HepG2 (cell line): Measurements from ENCODE around the gene SLC36A1. TPM values are rescaled to one million over a fixed set of nuclear protein-coding genes. Genes with fewer than 3 reads are reported as not detected.

Source experiments
- ATAC-seq: fragments of 200-7000 bp; cut with Tn5 transposase; 3 replicates; pipeline ENCODE4 v1.9.1; 2020; ENCODE audit warnings: mild to moderate bottlenecking, moderate library complexity
- BruUV-seq: library from RNA; stranded (reverse); fragments of 400-500 nt; replicated peaks from 2 replicates; lab custom pipeline; 2021; lab: Mats Ljungman, UMichigan
- CTCF ChIA-PET: fragments of 300-600 bp; formaldehyde crosslinking; extraction: SDS; loops from one replicate; lab custom pipeline; 2021; ENCODE audit warnings: low total read pairs, inconsistent platforms, low intra/inter-chr PET ratio; lab: Yijun Ruan, JAX
- POLR2A ChIA-PET: fragments of 350-600 bp; sonication (Branson Sonifier 250); formaldehyde crosslinking; loops from one replicate; lab custom pipeline; 2020; ENCODE audit warnings: antibody characterized with exemption, inconsistent platforms; lab: Yijun Ruan, JAX
- DNase-seq: peaks from one replicate; pipeline ENCODE4 v3.0.0-alpha.2; 2015; ENCODE audit warnings: low spot score
- FAIRE-seq: peaks from 3 replicates; lab custom pipeline; 2011; peaks lifted over from hg19 to GRCh38; lab: Jason Lieb, UNC
- H2AFZ ChIP-seq: one replicate; pipeline ENCODE4 v1.6.1; 2011; ENCODE audit warnings: low read length, inconsistent platforms
- H3K27ac ChIP-seq: fragments of 300-600 bp; 3 replicates; pipeline ENCODE4 v1.8.0; 2011; ENCODE audit warnings: mixed run types, mild to moderate bottlenecking, mixed read lengths, low read length, inconsistent platforms; ENCODE audit not compliant: insufficient read depth; ENCODE audit errors: extremely low read length
- H3K27me3 ChIP-seq, 2 experiments: fragments of 200-600 bp in 1 of 2; 2 replicates in 1 of 2; 3 replicates in 1 of 2; pipeline versions ENCODE4 v1.6.0 to v1.8.0; 2011; ENCODE audit warnings: low read length in 2 of 2, mild to moderate bottlenecking in 2 of 2, moderate library complexity in 2 of 2, inconsistent platforms in 1 of 2; ENCODE audit not compliant: insufficient read depth in 2 of 2, control insufficient read depth in 1 of 2
- H3K36me3 ChIP-seq, 2 experiments: fragments of 200-600 bp in 1 of 2; replicated peaks in 1 of 2; 2 replicates in 1 of 2; 3 replicates in 1 of 2; pipeline versions ENCODE4 v1.5.1 to v1.8.0; 2011; ENCODE audit warnings: low read length in 2 of 2, inconsistent platforms in 1 of 2; ENCODE audit not compliant: insufficient read depth in 2 of 2, control insufficient read depth in 1 of 2
- H3K4me1 ChIP-seq: 2 replicates; pipeline ENCODE4 v1.5.1; 2012; ENCODE audit warnings: low read length, inconsistent platforms; ENCODE audit not compliant: insufficient read depth
- H3K4me2 ChIP-seq: 2 replicates; pipeline ENCODE4 v1.6.0; 2011; ENCODE audit warnings: low read depth, low read length, inconsistent platforms
- H3K4me3 ChIP-seq, 3 experiments: fragments of 200-600 bp in 1 of 3; sonication (generic), shearing (Covaris generic) in 1 of 3; replicated peaks in 1 of 3; 2 replicates each; pipeline ENCODE4 v1.5.1; 2011 to 2016; ENCODE audit warnings: low read length in 3 of 3, inconsistent platforms in 2 of 3, low read depth in 2 of 3, mild to moderate bottlenecking in 2 of 3, control low read depth in 1 of 3, mixed read lengths in 1 of 3; ENCODE audit not compliant: insufficient read depth in 1 of 3
- H3K79me2 ChIP-seq: one replicate; pipeline ENCODE4 v1.6.1; 2011; ENCODE audit warnings: low read length, inconsistent platforms; ENCODE audit not compliant: insufficient read depth
- H3K9ac ChIP-seq: 2 replicates; pipeline ENCODE4 v1.6.0; 2011; ENCODE audit warnings: mild to moderate bottlenecking, low read depth, low read length, inconsistent platforms; ENCODE audit not compliant: insufficient read depth
- H3K9me3 ChIP-seq: 2 replicates; pipeline ENCODE4 v1.5.1; 2012; ENCODE audit warnings: mild to moderate bottlenecking, low read length
- H4K20me1 ChIP-seq: 2 replicates; pipeline ENCODE4 v1.6.0; 2011; ENCODE audit warnings: inconsistent platforms, mild to moderate bottlenecking, low read length, moderate library complexity; ENCODE audit not compliant: insufficient read depth
- HOXA3 ChIP-seq: sonication (generic); formaldehyde crosslinking; IDR thresholded peaks from 2 replicates; pipeline ENCODE4 v1.5.0; 2020; ENCODE audit warnings: missing genetic modification reagents
- SAFB2 ChIP-seq: sonication (generic); formaldehyde crosslinking; IDR thresholded peaks from 2 replicates; pipeline ENCODE4 v1.5.1; 2020; ENCODE audit warnings: missing genetic modification reagents, low read depth, mild to moderate bottlenecking, borderline replicate concordance
- TEAD2 ChIP-seq: sonication (generic); formaldehyde crosslinking; IDR thresholded peaks from 2 replicates; pipeline ENCODE4 v1.9.0; 2021; ENCODE audit warnings: missing genetic modification reagents
- ZNF547 ChIP-seq: sonication (generic); formaldehyde crosslinking; IDR thresholded peaks from 2 replicates; pipeline ENCODE4 v1.5.1; 2020; ENCODE audit warnings: mild to moderate bottlenecking, missing genetic modification reagents
- WGBS: methylation state at CpG from one replicate; pipeline ENCODE4 v1.1.6; 2017; ENCODE audit warnings: low lambda C conversion rate; 5-methylcytosine and 5-hydroxymethylcytosine counted together
- in situ Hi-C: cut with HindIII; loops from 2 replicates; pipeline ENCODE4 v1.10.0; 2017; ENCODE audit warnings: low pct_unique_long_range_greater_than_20kb; ENCODE audit not compliant: extremely low pct_ligation_motif_present
- intact Hi-C: fragments of 100-400 bp; cut with micrococcal nuclease; formaldehyde crosslinking; loops from one replicate; pipeline ENCODE4 v1.10.0; 2022; ENCODE audit not compliant: unreplicated experiment
- polyA plus RNA-seq, 8 experiments: library from polyadenylated mRNA; depleted of rRNA in 3 of 8; stranded (reverse) in 7 of 8; unstranded in 1 of 8; fragments of >200 nt; fragmentation: Illumina TruSeq in 4 of 8; extraction: Trizol in 4 of 8; gene quantifications; 2 replicates each; pipeline versions ENCODE4 v1.2.1 to v1.2.3, GENCODE V29; 2011 to 2016; ENCODE audit warnings: low read depth in 4 of 8, missing spikeins in 1 of 8, mixed read lengths in 1 of 8; ENCODE audit not compliant: insufficient read depth in 1 of 8
- total RNA-seq, 5 experiments: library from RNA; depleted of rRNA; stranded (reverse); fragments of >200 nt; fragmentation: Illumina TruSeq; extraction: Trizol; gene quantifications; 2 replicates each; pipeline ENCODE4 v1.2.3, GENCODE V29; 2016; ENCODE audit warnings: low read depth in 1 of 5
- TF ChIP-seq, protein P1 (sequence below): sonication (generic); formaldehyde crosslinking; IDR thresholded peaks from 2 replicates; pipeline ENCODE4 v1.4.0; 2020; ENCODE audit warnings: missing genetic modification reagents
- TF ChIP-seq, protein P2 (sequence below): sonication (generic); formaldehyde crosslinking; IDR thresholded peaks from 2 replicates; pipeline ENCODE4 v1.8.0; 2022; ENCODE audit warnings: mild to moderate bottlenecking, missing genetic modification reagents, moderate library complexity

SLC36A1 gene
- total and polyA plus RNA-seq, 2 of the 13 experiments (the other 11 are each of a cell fraction or from before 2014, with no cell fraction given), result 8.0 to 8.9 TPM

GRCh38 chr5:151483176-151483575 lies 35.8 kb downstream of the SLC36A1 start (continued):
- TF ChIP-seq, protein P1, sequence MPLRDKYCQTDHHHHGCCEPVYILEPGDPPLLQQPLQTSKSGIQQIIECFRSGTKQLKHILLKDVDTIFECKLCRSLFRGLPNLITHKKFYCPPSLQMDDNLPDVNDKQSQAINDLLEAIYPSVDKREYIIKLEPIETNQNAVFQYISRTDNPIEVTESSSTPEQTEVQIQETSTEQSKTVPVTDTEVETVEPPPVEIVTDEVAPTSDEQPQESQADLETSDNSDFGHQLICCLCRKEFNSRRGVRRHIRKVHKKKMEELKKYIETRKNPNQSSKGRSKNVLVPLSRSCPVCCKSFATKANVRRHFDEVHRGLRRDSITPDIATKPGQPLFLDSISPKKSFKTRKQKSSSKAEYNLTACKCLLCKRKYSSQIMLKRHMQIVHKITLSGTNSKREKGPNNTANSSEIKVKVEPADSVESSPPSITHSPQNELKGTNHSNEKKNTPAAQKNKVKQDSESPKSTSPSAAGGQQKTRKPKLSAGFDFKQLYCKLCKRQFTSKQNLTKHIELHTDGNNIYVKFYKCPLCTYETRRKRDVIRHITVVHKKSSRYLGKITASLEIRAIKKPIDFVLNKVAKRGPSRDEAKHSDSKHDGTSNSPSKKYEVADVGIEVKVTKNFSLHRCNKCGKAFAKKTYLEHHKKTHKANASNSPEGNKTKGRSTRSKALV, result no peak
- TF ChIP-seq SAFB2 (CRISPR knock-in tag) (no peak), ZNF547 (CRISPR knock-in tag) (no peak)
- TF ChIP-seq, protein P2, sequence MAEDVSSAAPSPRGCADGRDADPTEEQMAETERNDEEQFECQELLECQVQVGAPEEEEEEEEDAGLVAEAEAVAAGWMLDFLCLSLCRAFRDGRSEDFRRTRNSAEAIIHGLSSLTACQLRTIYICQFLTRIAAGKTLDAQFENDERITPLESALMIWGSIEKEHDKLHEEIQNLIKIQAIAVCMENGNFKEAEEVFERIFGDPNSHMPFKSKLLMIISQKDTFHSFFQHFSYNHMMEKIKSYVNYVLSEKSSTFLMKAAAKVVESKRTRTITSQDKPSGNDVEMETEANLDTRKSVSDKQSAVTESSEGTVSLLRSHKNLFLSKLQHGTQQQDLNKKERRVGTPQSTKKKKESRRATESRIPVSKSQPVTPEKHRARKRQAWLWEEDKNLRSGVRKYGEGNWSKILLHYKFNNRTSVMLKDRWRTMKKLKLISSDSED (CRISPR knock-in tag), result no peak
- TF ChIP-seq, all 625 proteins: peak for 0

GRCh38 chr5:151483647-151484046 lies 36.2 kb downstream of the SLC36A1 start:
- in situ Hi-C loops (no loop called here), intact Hi-C loops (no loop called here)
- TF ChIP-seq TEAD2 (CRISPR knock-in tag) (no peak), HOXA3 (CRISPR knock-in tag) (no peak)
- DNase-seq, result no peak
- peaks cover 5 to 14% of the 10 kb centered on the region in 2 experiments; a peak in 4 of 5 replicates for H3K36me3 ChIP-seq
- H3K9ac ChIP-seq, result no peak overlapping the region
- ATAC-seq, result no peak
- no TSS peak for BruUV-seq
- H3K4me2 ChIP-seq, result no peak overlapping the region
- H2AFZ ChIP-seq, result no peak overlapping the region
- FAIRE-seq, result no peak
- H3K4me1 ChIP-seq, result no peaks in the 10 kb centered on the region
- H3K9me3 ChIP-seq, result no peaks in the 10 kb centered on the region
- no peak overlapping the region for H3K4me3 ChIP-seq
- no peaks in the 10 kb centered on the region for H3K79me2 ChIP-seq
- CTCF ChIA-PET, result no interaction called here
- POLR2A ChIA-PET, result no interaction called here
- no peaks in the 10 kb centered on the region for H3K27me3 ChIP-seq
- H3K27ac ChIP-seq, result no peak overlapping the region
- WGBS, result 87% methylated on average over 5 of the region's 5 CpGs
- H4K20me1 ChIP-seq, result no peaks in the 10 kb centered on the region
